GM10266 (cell line): ENCODE results near the gene GNAQ.

Source experiments
- DNase-seq: peaks from one replicate; pipeline ENCODE4 v3.0.0; 2012; ENCODE audit errors: extremely low spot score
- CTCF ChIP-seq: IDR thresholded peaks from 2 replicates; pipeline ENCODE4 v1.5.1; 2012; ENCODE audit warnings: mild to moderate bottlenecking, low read depth; ENCODE audit not compliant: control insufficient read depth, insufficient read depth; ENCODE audit errors: missing control alignments

GNAQ gene

GRCh38 chr9:77982581-77983319 lies 48.9 kb downstream of the GNAQ start:
- no peak for DNase-seq
- TF ChIP-seq CTCF = no peak

- no peak for DNase-seq
- no peak for TF ChIP-seq CTCF
Measured at GRCh38 chr9:77981907-77982306, 49.7 kb downstream of the GNAQ start.

GRCh38 chr9:77981332-77981731 lies 50.3 kb downstream of the GNAQ start:
- TF ChIP-seq CTCF = no peak
- DNase-seq = no peak

GRCh38 chr9:77980622-77981021 lies 51.0 kb downstream of the GNAQ start:
- no peak for DNase-seq
- no peak for TF ChIP-seq CTCF

- DNase-seq = peak; percentile 11
- TF ChIP-seq CTCF = no peak
Measured at GRCh38 chr9:77978086-77978781, 53.4 kb downstream of the GNAQ start.

GRCh38 chr9:77977210-77977611 lies 54.4 kb downstream of the GNAQ start:
- TF ChIP-seq CTCF = peak; percentile 36
- peak; percentile 13 for DNase-seq

GRCh38 chr9:77975806-77976205 lies 55.8 kb downstream of the GNAQ start:
- DNase-seq = no peak
- TF ChIP-seq CTCF = no peak
